Spleen (tissue), 11 donors: Measurements from ENCODE around the gene ZMYM4. TPM values are rescaled to one million over a fixed set of nuclear protein-coding genes. Genes with fewer than 3 reads are reported as not detected.

Experiments
- DNase-seq: peaks from one replicate; pipeline ENCODE4 v3.0.0-alpha.2; 2020
- H3K27ac ChIP-seq, 8 donors: fragments of 200-600 bp; sonication (generic) in 7 of 8; 1 replicate in 4 of 8; 2 replicates in 4 of 8; pipeline versions ENCODE4 v1.5.0 to v1.8.0; 2016 to 2021; ENCODE audit warnings: inconsistent platforms in 4 of 8, mild to moderate bottlenecking in 4 of 8, moderate library complexity in 1 of 8
- H3K27me3 ChIP-seq, 7 donors: fragments of 200-600 bp; sonication (generic) in 6 of 7; replicated peaks in 1 of 7; 1 replicate in 4 of 7; 2 replicates in 3 of 7; pipeline versions ENCODE4 v1.5.0 to v1.8.0; 2016 to 2021; ENCODE audit warnings: inconsistent platforms in 3 of 7, mild to moderate bottlenecking in 1 of 7
- H3K36me3 ChIP-seq, 6 donors: fragments of 200-600 bp; sonication (generic) in 5 of 6; 1 replicate in 4 of 6; 2 replicates in 2 of 6; pipeline versions ENCODE4 v1.5.0 to v1.8.0; 2016 to 2021; ENCODE audit warnings: inconsistent platforms in 2 of 6
- H3K4me1 ChIP-seq, 6 donors: fragments of 200-600 bp; sonication (generic) in 5 of 6; 1 replicate in 3 of 6; 2 replicates in 3 of 6; pipeline versions ENCODE4 v1.5.0 to v1.8.0; 2016 to 2021; ENCODE audit warnings: inconsistent platforms in 3 of 6
- H3K4me3 ChIP-seq, 8 donors: fragments of 200-600 bp; sonication (generic) in 7 of 8; 1 replicate in 4 of 8; 2 replicates in 4 of 8; pipeline versions ENCODE4 v1.5.0 to v1.8.0; 2016 to 2021; ENCODE audit warnings: inconsistent platforms in 4 of 8, mild to moderate bottlenecking in 4 of 8, moderate library complexity in 2 of 8
- H3K9me3 ChIP-seq, 8 donors: fragments of 200-600 bp; sonication (generic) in 7 of 8; 1 replicate in 4 of 8; 2 replicates in 4 of 8; pipeline versions ENCODE4 v1.5.0 to v1.8.0; 2016 to 2021; ENCODE audit warnings: inconsistent platforms in 4 of 8
- CTCF ChIP-seq, 11 experiments: fragments of 200-600 bp in 7 of 11; fragments of 450-650 bp in 4 of 11; sonication (generic) in 4 of 11; IDR thresholded peaks in 8 of 11; conservative IDR thresholded peaks in 3 of 11; 1 replicate in 7 of 11; 2 replicates in 4 of 11; pipeline versions ENCODE4 v1.4.0 to v1.8.0; 2016 to 2021; ENCODE audit warnings: antibody characterized with exemption in 11 of 11, inconsistent platforms in 4 of 11, mild to moderate bottlenecking in 1 of 11
- POLR2A ChIP-seq, 3 donors: fragments of 450-650 bp; IDR thresholded peaks; one replicate each; pipeline ENCODE4 v1.5.1; 2017; ENCODE audit warnings: antibody characterized with exemption in 3 of 3, mild to moderate bottlenecking in 1 of 3
- POLR2AphosphoS5 ChIP-seq, 3 donors: sonication (generic); formaldehyde crosslinking; IDR thresholded peaks; one replicate each; pipeline ENCODE4 v1.5.1; 2017; ENCODE audit warnings: antibody characterized with exemption in 3 of 3
- WGBS, 5 donors: extraction: QIAGEN DNeasy Blood & Tissue Kit in 3 of 5; methylation state at CpG; one replicate each; pipeline versions ENCODE4 v1.1.5 to v1.1.7; 2013 to 2018; 5-methylcytosine and 5-hydroxymethylcytosine counted together
- intact Hi-C: fragments of 100-400 bp; cut with DNase I; formaldehyde crosslinking; loops from one replicate; pipeline ENCODE4 v1.15.0; 2023; ENCODE audit warnings: low total_unique reads
- polyA plus RNA-seq, 3 donors: library from polyadenylated mRNA; stranded (reverse); fragments of 200-250 nt; gene quantifications; one replicate each; pipeline ENCODE4 v1.2.1, GENCODE V29; 2013
- small RNA-seq, 4 donors: library from RNA; depleted of rRNA; stranded (forward); fragments of <200 nt; gene quantifications; one replicate each; pipeline ENCODE3, GENCODE V24; 2016
- total RNA-seq, 7 donors: library from RNA; depleted of rRNA in 3 of 7; stranded (reverse); fragments of >200 nt in 3 of 7; fragmentation: NEBNext Ultra II Directional in 4 of 7; extraction: Animal tissue kit (Norgen Biotek cat#: 25700) in 4 of 7; gene quantifications; one replicate each; pipeline versions ENCODE4 v1.1.0 to v1.2.1, GENCODE V29; 2016 to 2021
- donor health status: healthy with polysubstance abuse.
- donor health status: DM: no; HTN: no; CAD: no; lungs with moderate emphysema.
- donor health status: DM: no; HTN: no; CAD: no.
- donor health status: Bipolar disorder and iron deficiency.
- donor health status: healthy.
- donor health status: DM: no; HTN: no; CAD: no.
- donor health status: DM: yes; HTN: yes; CAD: no.

The ZMYM4 gene
- total and polyA plus RNA-seq, 10 donors, result 9.0 to 70.2 (median 47.1) TPM

GRCh38 chr1:35466120-35466519 lies 197.6 kb downstream of the ZMYM4 start:
- TF ChIP-seq POLR2A (IDR thresholded peaks at IDR 0.05), result no peak
- TF ChIP-seq POLR2AphosphoS5 (IDR thresholded peaks at IDR 0.05), result no peak
- no peak for TF ChIP-seq CTCF (IDR thresholded peaks at IDR 0.05 in 8 of 11, conservative IDR thresholded peaks at IDR 0.05 in 3 of 11)
- intact Hi-C loops, result no loop called here
- no peak for DNase-seq
- Histone ChIP-seq H3K36me3 (peaks cover 3 to 100% (median 67%) of the 10 kb centered on the region in 6 donors), H3K4me3 (no peak overlapping the region), H3K9me3 (peaks cover 0 to 17% (median 10%) of the 10 kb centered on the region in 8 donors), H3K4me1 (no peaks in the 10 kb centered on the region), H3K27me3 (no peaks in the 10 kb centered on the region), H3K27ac (no peak overlapping the region)
- WGBS, 5 donors, result 93 to 100% (median 96%) methylated on average over 1 of the region's 1 CpG

GRCh38 chr1:35470977-35471613 lies 202.6 kb downstream of the ZMYM4 start:
- H3K27me3 ChIP-seq, result no peaks in the 10 kb centered on the region
- H3K36me3 ChIP-seq, result peaks cover 0 to 100% (median 47%) of the 10 kb centered on the region in 6 donors
- intact Hi-C loops, result no loop called here
- H3K4me1 ChIP-seq, result no peaks in the 10 kb centered on the region
- TF ChIP-seq POLR2A (IDR thresholded peaks at IDR 0.05), result no peak
- TF ChIP-seq POLR2AphosphoS5 (IDR thresholded peaks at IDR 0.05), result no peak
- no peak for TF ChIP-seq CTCF (IDR thresholded peaks at IDR 0.05 in 8 of 11, conservative IDR thresholded peaks at IDR 0.05 in 3 of 11)
- whole genome bisulfite sequencing, 5 donors, result 94 to 96% (median 96%) methylated on average over 4 of the region's 4 CpGs
- no peak overlapping the region for H3K4me3 ChIP-seq
- no peak for DNase-seq
- H3K27ac ChIP-seq, result no peak overlapping the region
- H3K9me3 ChIP-seq, result no peaks in the 10 kb centered on the region

Small RNA genes within 50 kb of the gene (small RNA-seq; reads per million reads assigned to genes)
- gene RF00091, result 0 reads per million in 4 donors

Other genes starting within 250 kb of the ZMYM4 start
- 10 to 100 TPM; 24.2 to 40.6 (median 33.1) TPM for gene ZMYM6, start 236.8 kb upstream of the ZMYM4 start, total RNA-seq
- 10 to 100 TPM; 10.5 to 20.6 (median 14.1) TPM for gene ZMYM6, start 236.8 kb upstream of the ZMYM4 start, polyA plus RNA-seq
- 10 to 100 TPM; 14.9 to 21.7 (median 18.9) TPM for gene ZMYM1, start 189.3 kb upstream of the ZMYM4 start, total RNA-seq
- 1 to 10 TPM; 3.0 to 6.0 (median 3.8) TPM for gene ZMYM1, start 189.3 kb upstream of the ZMYM4 start, polyA plus RNA-seq
- 100 to 1,000 TPM; 205 to 292 (median 275) TPM for gene SFPQ, start 75.6 kb upstream of the ZMYM4 start, total RNA-seq
- gene SFPQ, start 75.6 kb upstream of the ZMYM4 start, polyA plus RNA-seq, result 100 to 1,000 TPM; 171 to 220 (median 214) TPM